Endothelial cell of umbilical vein (primary cell): ENCODE measurements around the gene SLC12A4. TPM values are rescaled to one million over a fixed set of nuclear protein-coding genes. Genes with fewer than 3 reads are reported as not detected.
"Not testable (repeated sequence)": the region's sequence is repeated elsewhere in the genome, so short reads cannot be mapped to it uniquely, and the experiment has no call there.

Source experiments
- BruUV-seq: library from RNA; stranded (reverse); fragments of 400-500 nt; replicated peaks from 2 replicates; lab custom pipeline; 2021; lab: Mats Ljungman, UMichigan
- CTCF ChIA-PET: fragments of 300-600, 350-600 bp; sonication (Branson Sonifier 250); formaldehyde crosslinking; loops from one replicate; lab custom pipeline; 2021; ENCODE audit warnings: antibody characterized with exemption, inconsistent platforms; lab: Charles Lee
- POLR2A ChIA-PET: fragments of 300-600, 350-600 bp; sonication (Branson Sonifier 250); formaldehyde crosslinking; loops from one replicate; lab custom pipeline; 2021; ENCODE audit warnings: antibody characterized with exemption, inconsistent platforms; lab: Charles Lee
- DNase-seq: peaks from one replicate; pipeline ENCODE4 v3.0.0-alpha.2; 2011; ENCODE audit warnings: low read depth, low spot score
- FAIRE-seq: peaks from 2 replicates; lab custom pipeline; 2011; peaks lifted over from hg19 to GRCh38; lab: Jason Lieb, UNC
- H2AFZ ChIP-seq: 2 replicates; pipeline ENCODE4 v1.6.0; 2012; ENCODE audit warnings: low read depth, low read length, control low read depth, inconsistent platforms
- H3K27ac ChIP-seq: 2 replicates; pipeline ENCODE4 v1.5.1; 2011; ENCODE audit warnings: low read depth, mild to moderate bottlenecking, control low read depth, low read length, moderate library complexity; ENCODE audit not compliant: insufficient read depth
- H3K27me3 ChIP-seq, 2 experiments: 2 replicates each; pipeline versions ENCODE4 v1.6.0 to v1.6.1; 2011; ENCODE audit warnings: low read length in 2 of 2, mixed read lengths in 1 of 2; ENCODE audit not compliant: control insufficient read depth in 2 of 2, insufficient read depth in 2 of 2
- H3K36me3 ChIP-seq, 2 experiments: 2 replicates in 1 of 2; 3 replicates in 1 of 2; pipeline ENCODE4 v1.5.1; 2011; ENCODE audit warnings: low read length in 2 of 2, mild to moderate bottlenecking in 1 of 2, moderate library complexity in 1 of 2; ENCODE audit not compliant: control insufficient read depth in 2 of 2, insufficient read depth in 2 of 2; ENCODE audit errors: extremely low read depth in 1 of 2
- H3K4me1 ChIP-seq: 3 replicates; pipeline ENCODE4 v1.5.1; 2011; ENCODE audit warnings: mild to moderate bottlenecking, low read length; ENCODE audit not compliant: control insufficient read depth, insufficient read depth; ENCODE audit errors: extremely low read depth
- H3K4me2 ChIP-seq: 2 replicates; pipeline ENCODE4 v1.6.1; 2011; ENCODE audit warnings: low read length, control low read depth, mixed read lengths; ENCODE audit not compliant: insufficient read depth
- H3K4me3 ChIP-seq, 3 experiments: fragments of 200-600 bp in 1 of 3; sonication (generic), shearing (Covaris generic) in 1 of 3; replicated peaks in 1 of 3; 2 replicates each; pipeline ENCODE4 v1.5.1; 2011 to 2016; ENCODE audit warnings: control low read depth in 3 of 3, low read length in 3 of 3, mild to moderate bottlenecking in 2 of 3, inconsistent platforms in 1 of 3, low read depth in 1 of 3, moderate library complexity in 1 of 3; ENCODE audit not compliant: insufficient read depth in 1 of 3
- H3K79me2 ChIP-seq: 2 replicates; pipeline ENCODE4 v1.6.0; 2012; ENCODE audit warnings: low read length, inconsistent platforms; ENCODE audit not compliant: control insufficient read depth, insufficient read depth
- H3K9ac ChIP-seq: replicated peaks from 2 replicates; pipeline ENCODE3; 2011; ENCODE audit warnings: low read length, control low read depth; ENCODE audit not compliant: insufficient read depth; ENCODE audit errors: extremely low read depth
- H3K9me1 ChIP-seq: replicated peaks from 3 replicates; pipeline ENCODE4 v1.6.0; 2011; ENCODE audit warnings: mild to moderate bottlenecking, low read length; ENCODE audit not compliant: control insufficient read depth, insufficient read depth; ENCODE audit errors: extremely low read depth
- H3K9me3 ChIP-seq: replicated peaks from 2 replicates; pipeline ENCODE4 v1.5.1; 2012; ENCODE audit warnings: low read length, inconsistent platforms; ENCODE audit not compliant: control insufficient read depth, insufficient read depth
- H4K20me1 ChIP-seq: replicated peaks from 2 replicates; pipeline ENCODE3; 2011; ENCODE audit warnings: mild to moderate bottlenecking, low read length; ENCODE audit not compliant: control insufficient read depth, insufficient read depth; ENCODE audit errors: extremely low read depth
- CTCF ChIP-seq, 2 donors: IDR thresholded peaks; 1 replicate in 1 of 2; 2 replicates in 1 of 2; pipeline ENCODE4 v1.5.1; 2011; ENCODE audit warnings: low read length in 2 of 2, mild to moderate bottlenecking in 2 of 2, moderate library complexity in 2 of 2, control low read depth in 1 of 2, inconsistent platforms in 1 of 2, low read depth in 1 of 2; ENCODE audit not compliant: insufficient read depth in 1 of 2; ENCODE audit errors: extremely low read depth in 1 of 2
- EZH2 ChIP-seq: IDR thresholded peaks from 2 replicates; pipeline ENCODE4 v1.6.1; 2012; ENCODE audit warnings: borderline replicate concordance, low read depth, mild to moderate bottlenecking, moderate library complexity, low read length, inconsistent platforms; ENCODE audit not compliant: severe bottlenecking
- FOS ChIP-seq: IDR thresholded peaks from 2 replicates; pipeline ENCODE4 v1.6.1; 2011; ENCODE audit warnings: mild to moderate bottlenecking, low read length, moderate library complexity, borderline replicate concordance; ENCODE audit not compliant: insufficient read depth
- GATA2 ChIP-seq: IDR thresholded peaks from 2 replicates; pipeline ENCODE4 v1.7.0; 2011; ENCODE audit warnings: low read depth, mild to moderate bottlenecking, moderate library complexity, mixed read lengths, low read length; ENCODE audit not compliant: insufficient read length, insufficient read depth
- JUN ChIP-seq: IDR thresholded peaks from 2 replicates; pipeline ENCODE4 v1.6.1; 2011; ENCODE audit warnings: borderline replicate concordance, low read depth; ENCODE audit not compliant: insufficient read length, insufficient read depth
- MAX ChIP-seq: IDR thresholded peaks from 2 replicates; pipeline ENCODE4 v1.6.1; 2011; ENCODE audit not compliant: insufficient read depth, insufficient read length
- MYC ChIP-seq: IDR thresholded peaks from one replicate; pipeline ENCODE4 v1.6.1; 2011; ENCODE audit warnings: mild to moderate bottlenecking, low read depth, low read length
- POLR2A ChIP-seq: IDR thresholded peaks from 2 replicates; pipeline ENCODE4 v1.6.1; 2012; ENCODE audit warnings: low read depth, mild to moderate bottlenecking, control low read depth, low read length
- POLR2AphosphoS5 ChIP-seq: IDR thresholded peaks from 2 replicates; pipeline ENCODE4 v1.6.1; 2012; ENCODE audit warnings: low read depth, mild to moderate bottlenecking, control low read depth, low read length, moderate library complexity; ENCODE audit not compliant: insufficient read depth
- dilution Hi-C: fragments of 300-500 bp; cut with MboI; formaldehyde crosslinking; loops from one replicate; pipeline ENCODE4 v1.15.0; 2019; ENCODE audit warnings: low sequenced_read_pairs; ENCODE audit not compliant: extremely low pct_ligation_motif_present
- intact Hi-C: fragments of 100-400 bp; cut with micrococcal nuclease; formaldehyde crosslinking; loops from one replicate; pipeline ENCODE4 v1.10.0; 2022
- polyA plus RNA-seq, 4 experiments: library from polyadenylated mRNA; depleted of rRNA in 3 of 4; stranded (reverse) in 3 of 4; unstranded in 1 of 4; fragments of >200 nt; gene quantifications; 2 replicates each; pipeline versions ENCODE4 v1.2.1 to v1.2.3, GENCODE V29; 2011 to 2012; ENCODE audit warnings: missing spikeins in 1 of 4
- total RNA-seq: library from RNA; stranded (reverse); gene quantifications from 2 replicates; pipeline ENCODE4 v1.2.3, GENCODE V29; 2021

The SLC12A4 gene
- total and polyA plus RNA-seq, 2 donors (not counting 3 experiments of a cell fraction or from before 2014, with no cell fraction given), result 110 to 114 TPM

- TF ChIP-seq EZH2, result no peak
- TF ChIP-seq MAX, result no peak
- no peak for TF ChIP-seq MYC
- TF ChIP-seq POLR2AphosphoS5, result no peak
- TF ChIP-seq POLR2A, result no peak
- no peak for TF ChIP-seq GATA2
- TF ChIP-seq FOS, result no peak
- TF ChIP-seq CTCF (IDR thresholded peaks at IDR 0.05; ENCODE audit: extremely low read depth in 1 of 2, insufficient read depth in 1 of 2, low read depth in 1 of 2, low read length in 2 of 2), result no peak
- no peak for TF ChIP-seq JUN
- no peaks in the 10 kb centered on the region for H3K9me3 ChIP-seq
- ChIA-PET POLR2A (no interaction called here), CTCF (no interaction called here)
- no peak overlapping the region for H3K4me3 ChIP-seq
- H3K36me3 ChIP-seq, result no peaks in the 10 kb centered on the region
- H3K27me3 ChIP-seq, result peaks cover 0 to 3% of the 10 kb centered on the region in 2 experiments
- intact Hi-C loops (no loop called here), dilution Hi-C loops (no loop called here)
- no TSS peak for BruUV-seq
- no peak overlapping the region for H3K27ac ChIP-seq
- H4K20me1 ChIP-seq, result no peaks in the 10 kb centered on the region
- no peak overlapping the region for H3K4me2 ChIP-seq
- H3K4me1 ChIP-seq, result no peaks in the 10 kb centered on the region
- no peak overlapping the region for H3K9ac ChIP-seq
- H2AFZ ChIP-seq, result no peak overlapping the region
- FAIRE-seq (no peak), DNase-seq (no peak)
- H3K79me2 ChIP-seq, result no peaks in the 10 kb centered on the region
- no peaks in the 10 kb centered on the region for H3K9me1 ChIP-seq
These were observed 7.1 kb upstream of the SLC12A4 start for GRCh38 chr16:67975321-67976105.

GRCh38 chr16:67972285-67972684 is 3.8 kb upstream of the SLC12A4 start:
- POLR2A ChIA-PET, H3K4me1 ChIP-seq, H3K9me1 ChIP-seq, H3K9me3 ChIP-seq, H2AFZ ChIP-seq, H4K20me1 ChIP-seq, dilution Hi-C loops, H3K27ac ChIP-seq, H3K4me2 ChIP-seq, H3K79me2 ChIP-seq, H3K27me3 ChIP-seq, intact Hi-C loops, FAIRE-seq, H3K4me3 ChIP-seq, H3K9ac ChIP-seq, DNase-seq, H3K36me3 ChIP-seq, BruUV-seq: not testable (repeated sequence)
- CTCF ChIA-PET, result interaction anchor here (1.3 kb wide), 1 partner anchor 9 kb away, joined by 3 read pairs; no protein-coding TSS in a partner anchor
